NCI-H524 treated with DMSO at 0.1 percent for 48 hours (cell line): ENCODE measurements around the gene FAM162B.
"Not testable (repeated sequence)": the region's sequence is repeated elsewhere in the genome, so short reads cannot be mapped to it uniquely, and the experiment has no call there.

Experiments
- DNase-seq: peaks from one replicate; lab custom pipeline; 2025; lab: John Stamatoyannopoulos, UW

FAM162B gene

GRCh38 chr6:116764961-116765841, at the start of gene FAM162B:
Gene FAM162B, minus strand, starts transcription at chr6:116765719. Its CDS starts 143 bp downstream, at chr6:116765576.
- DNase-seq = no peak

GRCh38 chr6:116812051-116812650, 46.6 kb upstream of the FAM162B start:
- DNase-seq = no peak

- DNase-seq = no peak
Measured at GRCh38 chr6:116801971-116802370, 36.5 kb upstream of the FAM162B start.

GRCh38 chr6:116799945-116800344, 34.4 kb upstream of the FAM162B start:
- DNase-seq = no peak

- DNase-seq = no peak
Measured at GRCh38 chr6:116797585-116797984, 32.1 kb upstream of the FAM162B start.

- no peak for DNase-seq
Measured at GRCh38 chr6:116793224-116793623, 27.7 kb upstream of the FAM162B start.

- DNase-seq = no peak
Measured at GRCh38 chr6:116783852-116784251, 18.3 kb upstream of the FAM162B start.

GRCh38 chr6:116779573-116780164, 14.2 kb upstream of the FAM162B start:
- DNase-seq = no peak

- no peak for DNase-seq
Measured at GRCh38 chr6:116773886-116774285, 8.4 kb upstream of the FAM162B start.

- DNase-seq = no peak
Measured at GRCh38 chr6:116772450-116772849, 6.9 kb upstream of the FAM162B start.

- DNase-seq = no peak
Measured at GRCh38 chr6:116767715-116768114, 2.2 kb upstream of the FAM162B start.

GRCh38 chr6:116766506-116767176, 1.1 kb upstream of the FAM162B start:
- DNase-seq = no peak

GRCh38 chr6:116764629-116764960, 924 bp downstream of the FAM162B start:
- no peak for DNase-seq

GRCh38 chr6:116763906-116764628, 1.5 kb downstream of the FAM162B start:
- no peak for DNase-seq

GRCh38 chr6:116763048-116763447, 2.5 kb downstream of the FAM162B start:
- DNase-seq = no peak

GRCh38 chr6:116762235-116762634, 3.3 kb downstream of the FAM162B start:
- no peak for DNase-seq

GRCh38 chr6:116761779-116762178, 3.7 kb downstream of the FAM162B start:
- no peak for DNase-seq

GRCh38 chr6:116745176-116745575, 20.3 kb downstream of the FAM162B start:
- DNase-seq = no peak

GRCh38 chr6:116741571-116741970, 23.9 kb downstream of the FAM162B start:
- no peak for DNase-seq

- DNase-seq = not testable (repeated sequence)
Measured at GRCh38 chr6:116740486-116740885, 25.0 kb downstream of the FAM162B start.

- no peak for DNase-seq
Measured at GRCh38 chr6:116737004-116737403, 28.5 kb downstream of the FAM162B start.

GRCh38 chr6:116730513-116730912, 35.0 kb downstream of the FAM162B start:
- DNase-seq = no peak
